SK-N-SH (cell line): ENCODE measurements around the gene SPAG4. TPM values are rescaled to one million over a fixed set of nuclear protein-coding genes. Genes with fewer than 3 reads are reported as not detected.

Experiments
- CTCF ChIA-PET: fragments of 300-600, 350-600 bp; formaldehyde crosslinking; extraction: SDS; loops from one replicate; lab custom pipeline; 2021; lab: Yijun Ruan, JAX
- POLR2A ChIA-PET: fragments of 350-600 bp; sonication (Branson Sonifier 250); formaldehyde crosslinking; extraction: SDS; loops from one replicate; lab custom pipeline; 2020; ENCODE audit warnings: antibody characterized with exemption, inconsistent platforms; lab: Yijun Ruan, JAX
- DNase-seq: peaks from one replicate; pipeline ENCODE4 v3.0.0; 2012
- H2AFZ ChIP-seq: fragments of 200-600 bp; sonication (generic); 2 replicates; pipeline ENCODE4 v1.8.1; 2016; ENCODE audit warnings: antibody characterized with exemption, mild to moderate bottlenecking, low read depth
- H3F3A ChIP-seq: fragments of 200-600 bp; sonication (generic); replicated peaks from 2 replicates; pipeline ENCODE3; 2016; ENCODE audit warnings: antibody characterized with exemption, mild to moderate bottlenecking; ENCODE audit not compliant: insufficient read depth
- H3K27ac ChIP-seq, 2 experiments: fragments of 200-500 bp in 1 of 2; fragments of 200-600 bp in 1 of 2; sonication (Bioruptor generic) in 1 of 2; sonication (generic), shearing (Covaris generic) in 1 of 2; 2 replicates each; pipeline versions ENCODE4 v1.5.1 to v1.6.1; 2014 to 2016; ENCODE audit warnings: low read depth in 2 of 2, inconsistent platforms in 1 of 2, low read length in 1 of 2, mild to moderate bottlenecking in 1 of 2, mixed read lengths in 1 of 2
- H3K27me3 ChIP-seq: fragments of 200-600 bp; sonication (generic), shearing (Covaris generic); 2 replicates; pipeline ENCODE4 v1.6.1; 2016; ENCODE audit warnings: mixed run types; ENCODE audit not compliant: insufficient read depth
- H3K36me3 ChIP-seq, 2 experiments: fragments of 200-500 bp in 1 of 2; fragments of 200-600 bp in 1 of 2; sonication (Bioruptor generic) in 1 of 2; sonication (generic) in 1 of 2; replicated peaks in 1 of 2; 2 replicates each; pipeline versions ENCODE3 to v1.5.1; 2014 to 2016; ENCODE audit warnings: low read length in 1 of 2, mild to moderate bottlenecking in 1 of 2; ENCODE audit not compliant: insufficient read depth in 2 of 2, control insufficient read depth in 1 of 2
- H3K4me1 ChIP-seq, 2 experiments: fragments of 200-500 bp in 1 of 2; fragments of 200-600 bp in 1 of 2; sonication (Bioruptor generic) in 1 of 2; sonication (generic), shearing (Covaris generic) in 1 of 2; 2 replicates each; pipeline versions ENCODE4 v1.5.1 to v1.6.1; 2014 to 2016; ENCODE audit warnings: low read depth in 1 of 2, low read length in 1 of 2, mixed run types in 1 of 2; ENCODE audit not compliant: insufficient read depth in 2 of 2, control insufficient read depth in 1 of 2
- H3K4me2 ChIP-seq: fragments of 200-600 bp; sonication (generic), shearing (Covaris generic); 2 replicates; pipeline ENCODE4 v1.6.1; 2017; ENCODE audit warnings: mixed run types
- H3K4me3 ChIP-seq, 2 experiments: fragments of 200-500 bp in 1 of 2; fragments of 200-600 bp in 1 of 2; sonication (Bioruptor generic) in 1 of 2; sonication (generic), shearing (Covaris generic) in 1 of 2; 2 replicates each; pipeline versions ENCODE4 v1.5.1 to v1.8.1; 2014 to 2016; ENCODE audit warnings: low read depth in 2 of 2, inconsistent platforms in 1 of 2, low read length in 1 of 2, mild to moderate bottlenecking in 1 of 2, mixed read lengths in 1 of 2, moderate library complexity in 1 of 2
- H3K79me2 ChIP-seq: fragments of 200-600 bp; sonication (generic); 2 replicates; pipeline ENCODE4 v1.8.1; 2017; ENCODE audit warnings: mild to moderate bottlenecking; ENCODE audit not compliant: insufficient read depth
- H3K9ac ChIP-seq: fragments of 200-600 bp; sonication (generic); 2 replicates; pipeline ENCODE4 v1.6.1; 2017; ENCODE audit warnings: mixed run types
- H3K9me2 ChIP-seq: fragments of 200-600 bp; sonication (generic); 2 replicates; pipeline ENCODE4 v1.6.1; 2017; ENCODE audit warnings: mixed run types
- H3K9me3 ChIP-seq: fragments of 200-600 bp; sonication (generic); 2 replicates; pipeline ENCODE4 v1.6.1; 2017; ENCODE audit warnings: mixed run types, mild to moderate bottlenecking, moderate library complexity
- H4K20me1 ChIP-seq: fragments of 200-600 bp; sonication (generic); 2 replicates; pipeline ENCODE4 v1.6.1; 2017; ENCODE audit warnings: mild to moderate bottlenecking, mixed run types; ENCODE audit not compliant: insufficient read depth
- GABPA ChIP-seq: IDR thresholded peaks from 2 replicates; pipeline ENCODE4 v1.4.0; 2012; ENCODE audit warnings: low read depth, mild to moderate bottlenecking
- JUND ChIP-seq: IDR thresholded peaks from 2 replicates; pipeline ENCODE4 v1.4.0; 2012
- MEF2A ChIP-seq: IDR thresholded peaks from 2 replicates; pipeline ENCODE4 v1.4.0; 2012; ENCODE audit warnings: low read depth, borderline replicate concordance
- SIN3A ChIP-seq: IDR thresholded peaks from 2 replicates; pipeline ENCODE4 v1.6.1; 2012; ENCODE audit warnings: low read depth, mild to moderate bottlenecking, low read length, moderate library complexity, borderline replicate concordance
- TAF1 ChIP-seq: IDR thresholded peaks from 2 replicates; pipeline ENCODE4 v1.6.1; 2012; ENCODE audit warnings: low read depth, mild to moderate bottlenecking, low read length, moderate library complexity, borderline replicate concordance
- YY1 ChIP-seq: IDR thresholded peaks from 2 replicates; pipeline ENCODE4 v1.4.0; 2012; ENCODE audit warnings: low read depth, mild to moderate bottlenecking
- ZBTB33 ChIP-seq: IDR thresholded peaks from 2 replicates; pipeline ENCODE4 v1.4.0; 2012; ENCODE audit warnings: low read depth, borderline replicate concordance
- WGBS: methylation state at CpG from one replicate; pipeline ENCODE4 v1.1.6; 2017; ENCODE audit warnings: low lambda C conversion rate; 5-methylcytosine and 5-hydroxymethylcytosine counted together
- polyA plus RNA-seq, 3 experiments: library from polyadenylated mRNA; depleted of rRNA; stranded (reverse); fragments of >200 nt; gene quantifications; 2 replicates each; pipeline ENCODE4 v1.2.3, GENCODE V29; 2012
- small RNA-seq, 7 experiments: library from RNA; depleted of rRNA; stranded (forward); fragments of <200 nt; gene quantifications; one replicate each; pipeline ENCODE3, GENCODE V24; 2012

SPAG4 gene
- polyA plus RNA-seq, 1 of the 3 experiments (the other 2 are of a cell fraction) = 6.9 TPM

DNA sequence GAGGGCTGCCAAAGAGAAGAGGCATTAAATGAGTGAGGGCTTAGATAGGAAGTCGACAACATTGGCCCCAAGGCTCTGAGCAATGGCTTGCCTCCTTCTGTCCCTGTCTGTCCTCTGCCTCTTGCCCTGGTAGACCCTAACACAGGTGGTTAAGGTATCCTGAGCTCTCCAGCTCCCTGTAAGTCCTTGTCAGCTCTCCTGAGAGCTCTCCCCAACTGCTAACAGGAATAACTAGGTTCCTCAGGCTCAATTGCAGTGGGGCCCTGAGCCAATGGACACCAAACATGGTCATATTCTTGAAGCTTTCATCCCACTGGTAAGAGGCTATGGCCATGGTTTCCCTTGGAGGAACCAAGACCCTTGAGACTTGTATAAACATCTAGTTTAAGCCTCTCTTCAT lies 54.1 kb downstream of the SPAG4 start:
- H3K9me3 ChIP-seq = no peaks in the 10 kb centered on the region
- no peak overlapping the region for H3K4me3 ChIP-seq
- CTCF ChIA-PET = interaction anchor here (0.6 to 1.4 kb wide), 2 partner anchors 285 to 469 kb away, joined by 3 read pairs; partner anchors contain the start of gene SCAND1
- H3K79me2 ChIP-seq = peaks cover 1% of the 10 kb centered on the region; the same call in 1 of the 2 replicates
- H3K36me3 ChIP-seq = peaks cover 37 to 45% of the 10 kb centered on the region in 2 experiments
- 30% methylated on average over 1 of the region's 1 CpG for WGBS
- peaks cover 6% of the 10 kb centered on the region for H3F3A ChIP-seq
- no peak overlapping the region for H2AFZ ChIP-seq
- POLR2A ChIA-PET = no interaction called here
- TF ChIP-seq MEF2A = no peak
- no peak for TF ChIP-seq YY1
- TF ChIP-seq GABPA = no peak
- TF ChIP-seq ZBTB33 = no peak
- no peak for TF ChIP-seq SIN3A
- TF ChIP-seq TAF1 = no peak
- TF ChIP-seq JUND = no peak
- no peak for DNase-seq
- H4K20me1 ChIP-seq = no peaks in the 10 kb centered on the region
- H3K27me3 ChIP-seq = no peaks in the 10 kb centered on the region
- no peak overlapping the region for H3K9ac ChIP-seq
- H3K27ac ChIP-seq = no peak overlapping the region
- no peak overlapping the region for H3K4me2 ChIP-seq
- no peaks in the 10 kb centered on the region; a peak in 1 of 4 replicates for H3K4me1 ChIP-seq
- H3K9me2 ChIP-seq = no peaks in the 10 kb centered on the region

Small RNA genes within 50 kb of the gene (small RNA-seq; reads per million reads assigned to genes)
- 0 reads per million in 7 experiments for gene RNU6-759P
- 0 reads per million in 7 experiments for gene RPL37P1

Other genes starting within 250 kb of the SPAG4 start
- gene UQCC1, start 203.9 kb upstream of the SPAG4 start, polyA plus RNA-seq (2012; rRNA removed) = 41.5 and 55.7 TPM in 2 replicates
- 1.2 and 1.3 TPM in 2 replicates for gene GDF5, start 177.6 kb upstream of the SPAG4 start, polyA plus RNA-seq (2012; rRNA removed)
- 13.3 and 14.6 TPM in 2 replicates for gene CEP250, start 160.2 kb upstream of the SPAG4 start, polyA plus RNA-seq (2012; rRNA removed)
- not detected in 2 replicates for gene C20orf173, start 86.2 kb upstream of the SPAG4 start, polyA plus RNA-seq (2012; rRNA removed)
- 661 and 799 TPM in 2 replicates for gene ERGIC3, start 73.8 kb upstream of the SPAG4 start, polyA plus RNA-seq (2012; rRNA removed)
- 217 and 279 TPM in 2 replicates for gene CPNE1, start 49.1 kb downstream of the SPAG4 start, polyA plus RNA-seq (2012; rRNA removed)
- gene RBM12, start 49.1 kb downstream of the SPAG4 start, polyA plus RNA-seq (2012; rRNA removed) = 41.9 and 56.7 TPM in 2 replicates
- gene NFS1, start 83.5 kb downstream of the SPAG4 start, polyA plus RNA-seq (2012; rRNA removed) = 75.6 and 89.7 TPM in 2 replicates
- gene ROMO1, start 83.6 kb downstream of the SPAG4 start, polyA plus RNA-seq (2012; rRNA removed) = 1,087 and 1,273 TPM in 2 replicates
- gene RBM39, start 126.4 kb downstream of the SPAG4 start, polyA plus RNA-seq (2012; rRNA removed) = 68.4 and 98.4 TPM in 2 replicates
- 23.8 and 24.9 TPM in 2 replicates for gene PHF20, start 156.2 kb downstream of the SPAG4 start, polyA plus RNA-seq (2012; rRNA removed)